ENCODE measurements around the gene RFTN2. TPM values are rescaled to one million over a fixed set of nuclear protein-coding genes. Genes with fewer than 3 reads are reported as not detected.

The RFTN2 gene
- polyA plus RNA-seq, 1 donor (not counting 4 experiments of a cell fraction or from before 2014, with no cell fraction given): 0.37 TPM

GRCh38 chr2:197538412-197538811 lies 137.0 kb downstream of the RFTN2 start:
- H3K79me2 ChIP-seq (ENCODE audit: control insufficient read depth, insufficient read depth, low read length): peaks cover 26% of the 10 kb centered on the region
- H3K36me3 ChIP-seq (ENCODE audit: control insufficient read depth in 2 of 2, extremely low read depth in 1 of 2, insufficient read depth in 2 of 2, low read length in 2 of 2): peaks cover 15 to 18% of the 10 kb centered on the region in 2 experiments

More at GRCh38 chr2:197538412-197538811, 137.0 kb downstream of the RFTN2 start:
- FAIRE-seq (no peak), DNase-seq (ENCODE audit: low read depth, low spot score) (no peak)
- Histone ChIP-seq H3K9me3 (ENCODE audit: control insufficient read depth, low read depth, low read length) (no peaks in the 10 kb centered on the region), H3K9me1 (ENCODE audit: control insufficient read depth, extremely low read depth, insufficient read depth, low read length) (no peaks in the 10 kb centered on the region), H3K27ac (ENCODE audit: control insufficient read depth, insufficient read depth, low read length) (no peak overlapping the region), H3K27me3 (ENCODE audit: control insufficient read depth, extremely low read depth, insufficient read depth, low read length) (no peaks in the 10 kb centered on the region), H3K9ac (ENCODE audit: control insufficient read depth, extremely low read depth, insufficient read depth, low read length) (no peak overlapping the region), H4K20me1 (ENCODE audit: control insufficient read depth, extremely low read depth, insufficient read depth, low read length) (no peaks in the 10 kb centered on the region), H3K4me2 (ENCODE audit: control insufficient read depth, extremely low read depth, insufficient read depth, low read depth, low read length) (no peak overlapping the region), H2AFZ (ENCODE audit: control insufficient read depth, low read length) (no peak overlapping the region), H3K4me1 (ENCODE audit: control insufficient read depth, extremely low read depth, insufficient read depth, low read length) (no peaks in the 10 kb centered on the region), H3K4me3 (ENCODE audit: control insufficient read depth in 2 of 3, extremely low read depth in 1 of 3, insufficient read depth in 2 of 3, low read depth in 1 of 3, low read length in 3 of 3) (no peak overlapping the region)
- dilution Hi-C loops (cut with MboI; ENCODE audit: extremely low pct_ligation_motif_present, low sequenced_read_pairs): no loop called here
- TF ChIP-seq CTCF (optimal IDR thresholded peaks at IDR 0.05 in 1 of 3, IDR thresholded peaks at IDR 0.05 in 1 of 3, conservative IDR thresholded peaks at IDR 0.05 in 1 of 3; ENCODE audit: extremely low read depth in 1 of 3, insufficient read depth in 2 of 3, low read length in 3 of 3) (no peak), EZH2 (IDR thresholded peaks at IDR 0.05; ENCODE audit: low read length) (no peak)

Small RNA genes within 50 kb of the gene (small RNA-seq; reads per million reads assigned to genes)
- gene AC020550.1 (ENCODE audit: insufficient read length in 3 of 3, low read depth in 3 of 3, low replicate concordance in 1 of 3): 0 reads per million in 3 experiments

Other genes starting within 250 kb of the RFTN2 start
- gene SF3B1, start 240.6 kb downstream of the RFTN2 start, polyA plus RNA-seq: 189 to 322 TPM (median 268 TPM) in 3 replicates
- 5.2 to 8.8 TPM (median 5.8 TPM) in 3 replicates for gene COQ10B, start 222.0 kb downstream of the RFTN2 start, polyA plus RNA-seq
- gene HSPD1, start 175.7 kb downstream of the RFTN2 start, polyA plus RNA-seq: 176 to 405 TPM (median 245 TPM) in 3 replicates
- gene HSPE1, start 175.2 kb downstream of the RFTN2 start, polyA plus RNA-seq: 105 to 277 TPM (median 209 TPM) in 3 replicates
- 25.9 to 53.6 TPM (median 37.6 TPM) in 3 replicates for gene MOB4, start 159.5 kb downstream of the RFTN2 start, polyA plus RNA-seq
- 7.4 to 9.6 TPM (median 9.2 TPM) in 3 replicates for gene MARS2, start 29.8 kb upstream of the RFTN2 start, polyA plus RNA-seq
- not detected in 3 replicates for gene BOLL, start 109.7 kb upstream of the RFTN2 start, polyA plus RNA-seq
- 0.01 TPM in 2 of 3 replicates, not detected in the other for gene PLCL1, start 129.0 kb upstream of the RFTN2 start, polyA plus RNA-seq

Measured in keratinocyte (primary cell).